Spleen (tissue), 7 donors: ENCODE data around the gene PDCD10.

Experiments used
- POLR2AphosphoS5 ChIP-seq, 3 donors: sonication (generic); formaldehyde crosslinking; IDR thresholded peaks; one replicate each; pipeline ENCODE4 v1.5.1; 2017; ENCODE audit warnings: antibody characterized with exemption in 3 of 3
- TF ChIP-seq, protein P1 (sequence below), 11 experiments: fragments of 200-600 bp in 7 of 11; fragments of 450-650 bp in 4 of 11; sonication (generic) in 4 of 11; IDR thresholded peaks in 8 of 11; conservative IDR thresholded peaks in 3 of 11; 1 replicate in 7 of 11; 2 replicates in 4 of 11; pipeline versions ENCODE4 v1.4.0 to v1.8.0; 2016 to 2021; ENCODE audit warnings: antibody characterized with exemption in 11 of 11, inconsistent platforms in 4 of 11, mild to moderate bottlenecking in 1 of 11
- donor health status: DM: no; HTN: no; CAD: no; lungs with moderate emphysema.
- donor health status: DM: no; HTN: no; CAD: no.
- donor health status: DM: no; HTN: no; CAD: no.

DNA sequence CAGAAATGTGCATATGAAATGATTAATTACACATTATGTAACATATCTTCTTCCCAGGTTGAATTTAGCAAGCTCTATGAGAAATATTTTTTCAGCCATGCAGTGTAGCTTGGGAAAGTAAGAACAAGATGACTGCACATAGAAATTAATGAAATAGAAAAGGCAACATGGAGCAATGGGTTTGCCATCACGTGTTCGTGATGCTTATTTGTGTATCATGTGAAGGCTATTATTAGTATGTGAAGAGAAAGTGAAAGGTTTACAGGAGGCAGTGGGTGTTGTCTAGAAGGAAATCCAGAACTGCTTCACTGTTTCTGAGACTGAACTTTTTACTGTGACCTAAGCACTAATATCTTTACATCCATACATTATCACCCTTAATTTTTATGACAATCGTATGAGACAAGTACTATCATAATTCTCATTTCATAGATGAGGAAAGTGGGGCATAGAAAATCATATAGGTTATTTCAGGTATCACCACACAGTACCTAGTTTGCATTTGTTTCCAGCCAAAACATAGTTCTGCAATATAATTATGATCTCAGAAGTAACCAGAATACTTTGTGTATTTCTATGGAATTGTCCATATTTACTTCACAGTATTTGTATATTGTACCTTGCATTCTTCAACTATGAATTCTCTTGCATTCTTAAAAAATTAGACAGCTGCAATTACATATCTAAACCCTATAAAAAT lies 15.7 kb upstream of the PDCD10 start:
- TF ChIP-seq POLR2AphosphoS5 (IDR thresholded peaks at IDR 0.05), result no peak
- TF ChIP-seq, protein P1, sequence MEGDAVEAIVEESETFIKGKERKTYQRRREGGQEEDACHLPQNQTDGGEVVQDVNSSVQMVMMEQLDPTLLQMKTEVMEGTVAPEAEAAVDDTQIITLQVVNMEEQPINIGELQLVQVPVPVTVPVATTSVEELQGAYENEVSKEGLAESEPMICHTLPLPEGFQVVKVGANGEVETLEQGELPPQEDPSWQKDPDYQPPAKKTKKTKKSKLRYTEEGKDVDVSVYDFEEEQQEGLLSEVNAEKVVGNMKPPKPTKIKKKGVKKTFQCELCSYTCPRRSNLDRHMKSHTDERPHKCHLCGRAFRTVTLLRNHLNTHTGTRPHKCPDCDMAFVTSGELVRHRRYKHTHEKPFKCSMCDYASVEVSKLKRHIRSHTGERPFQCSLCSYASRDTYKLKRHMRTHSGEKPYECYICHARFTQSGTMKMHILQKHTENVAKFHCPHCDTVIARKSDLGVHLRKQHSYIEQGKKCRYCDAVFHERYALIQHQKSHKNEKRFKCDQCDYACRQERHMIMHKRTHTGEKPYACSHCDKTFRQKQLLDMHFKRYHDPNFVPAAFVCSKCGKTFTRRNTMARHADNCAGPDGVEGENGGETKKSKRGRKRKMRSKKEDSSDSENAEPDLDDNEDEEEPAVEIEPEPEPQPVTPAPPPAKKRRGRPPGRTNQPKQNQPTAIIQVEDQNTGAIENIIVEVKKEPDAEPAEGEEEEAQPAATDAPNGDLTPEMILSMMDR (IDR thresholded peaks at IDR 0.05 in 8 of 11, conservative IDR thresholded peaks at IDR 0.05 in 3 of 11), result no peak
